ENCODE data around the gene PLA2G2C. TPM values are rescaled to one million over a fixed set of nuclear protein-coding genes. Genes with fewer than 3 reads are reported as not detected.
"Not testable (repeated sequence)": the region's sequence is repeated elsewhere in the genome, so short reads cannot be mapped to it uniquely, and the experiment has no call there.

The PLA2G2C gene
- total RNA-seq, 2 experiments from 2014 or later: not detected

DNA sequence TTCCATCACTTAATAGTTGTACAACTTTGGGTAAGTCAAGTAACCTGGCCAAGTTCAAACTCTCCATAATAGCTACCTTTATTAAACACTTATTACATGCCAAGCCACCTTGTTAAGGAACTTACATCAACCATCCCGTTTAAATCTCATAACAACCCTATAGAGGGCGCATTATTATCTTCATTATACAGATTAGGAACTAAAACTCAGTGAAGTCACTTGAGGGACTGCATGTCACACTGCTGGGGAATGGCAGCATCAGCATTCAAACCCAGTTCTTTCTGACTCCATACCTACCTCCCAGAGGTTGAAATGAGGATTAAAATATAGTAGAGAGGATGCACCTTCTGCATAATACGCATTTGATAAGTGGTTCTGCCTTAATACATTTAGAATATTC lies 47.1 kb upstream of the PLA2G2C start:
- ChIA-PET CTCF (no interaction called here), POLR2A (no interaction called here)
- ATAC-seq (ENCODE audit: poor library complexity) (no peak), DNase-seq (peak in 3 of 14 experiments; percentile 25 to 34 (median 32))
- Mint-ChIP-seq H3K36me3 (ENCODE audit: low read depth) (no peaks in the 10 kb centered on the region), H3K4me3 (no peak overlapping the region), H3K9me3 (no peaks in the 10 kb centered on the region), H3K27me3 (peaks cover 26% of the 10 kb centered on the region), H3K27ac (no peak overlapping the region), H3K4me1 (ENCODE audit: low read depth) (no peaks in the 10 kb centered on the region)
- Histone ChIP-seq H3K9me3 (ENCODE audit: control insufficient read depth in 1 of 2, insufficient read depth in 1 of 2, low read length in 2 of 2) (no peaks in the 10 kb centered on the region), H3K4me1 (ENCODE audit: insufficient read depth, low read length) (no peaks in the 10 kb centered on the region), H3K27ac (ENCODE audit: low read depth in 1 of 2, low read length in 2 of 2) (no peak overlapping the region), H3K36me3 (ENCODE audit: insufficient read depth, low read length) (no peaks in the 10 kb centered on the region), H3K27me3 (ENCODE audit: control insufficient read depth in 1 of 2, insufficient read depth in 2 of 2, low read length in 2 of 2) (peaks cover 13 to 16% of the 10 kb centered on the region in 2 experiments), H3K4me3 (ENCODE audit: low read length) (no peak overlapping the region)
- TF ChIP-seq CTCF (IDR thresholded peaks at IDR 0.05): peak; percentile 44
- intact Hi-C loops (cut with DNase I, micrococcal nuclease): no loop called here

DNA sequence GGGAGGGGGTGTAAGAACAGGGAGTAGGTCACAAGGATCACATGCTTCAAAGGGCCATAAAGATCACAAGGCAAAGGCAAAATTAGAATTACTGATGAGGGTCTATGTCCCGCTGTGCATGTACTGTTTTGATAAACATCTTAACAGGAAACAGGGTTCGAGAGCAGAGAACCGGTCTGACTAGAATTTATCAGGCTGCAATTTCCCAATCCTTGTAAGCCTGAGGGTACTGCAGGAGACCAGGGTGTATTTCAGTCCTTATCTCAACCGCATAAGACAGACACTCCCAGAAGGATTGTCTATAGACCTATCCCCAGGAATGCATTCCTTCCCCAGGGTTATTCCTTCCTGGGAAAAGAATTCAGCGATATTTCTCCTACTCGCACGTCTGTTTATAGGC lies 46.2 kb upstream of the PLA2G2C start:
- peaks cover 33% of the 10 kb centered on the region for H3K27me3 Mint-ChIP-seq
- H3K36me3 Mint-ChIP-seq (ENCODE audit: low read depth); H3K27ac ChIP-seq (ENCODE audit: low read depth in 1 of 2, low read length in 2 of 2); H3K4me3 ChIP-seq (ENCODE audit: low read length); DNase-seq; H3K9me3 ChIP-seq (ENCODE audit: control insufficient read depth in 1 of 2, insufficient read depth in 1 of 2, low read length in 2 of 2); intact Hi-C loops (cut with DNase I, micrococcal nuclease); H3K4me1 ChIP-seq (ENCODE audit: insufficient read depth, low read length); ATAC-seq (ENCODE audit: poor library complexity); H3K36me3 ChIP-seq (ENCODE audit: insufficient read depth, low read length); POLR2A ChIA-PET; H3K9me3 Mint-ChIP-seq; H3K27ac Mint-ChIP-seq; H3K4me3 Mint-ChIP-seq; H3K4me1 Mint-ChIP-seq (ENCODE audit: low read depth); CTCF ChIA-PET: not testable (repeated sequence)
- H3K27me3 ChIP-seq (ENCODE audit: control insufficient read depth in 1 of 2, insufficient read depth in 2 of 2, low read length in 2 of 2): peaks cover 14 to 16% of the 10 kb centered on the region in 2 experiments

DNA sequence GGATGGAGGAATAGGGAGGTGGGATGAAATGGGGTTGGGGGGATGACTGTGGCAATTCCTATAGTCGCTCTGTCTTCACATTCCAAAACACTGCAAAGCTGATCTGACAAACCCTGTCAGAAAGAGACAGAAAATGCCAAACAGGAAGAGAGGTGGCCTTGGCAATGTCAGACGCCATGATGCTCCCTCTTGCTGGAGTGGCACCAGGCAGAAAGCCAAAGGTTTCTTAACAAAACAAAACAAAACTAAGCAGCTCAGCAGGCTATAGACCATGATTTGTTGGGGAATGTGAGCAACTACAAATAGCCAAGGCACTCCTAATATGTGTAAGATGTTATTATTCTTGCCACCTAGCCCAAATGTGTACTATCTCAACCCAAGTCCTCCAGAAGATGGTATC lies 42.9 kb upstream of the PLA2G2C start:
- no peaks in the 10 kb centered on the region for H3K36me3 ChIP-seq (ENCODE audit: insufficient read depth, low read length)
- Mint-ChIP-seq H3K4me3 (no peak overlapping the region), H3K9me3 (no peaks in the 10 kb centered on the region), H3K27me3 (peaks cover 48% of the 10 kb centered on the region), H3K4me1 (ENCODE audit: low read depth) (no peaks in the 10 kb centered on the region), H3K27ac (no peak overlapping the region), H3K36me3 (ENCODE audit: low read depth) (no peaks in the 10 kb centered on the region)
- H3K9me3 ChIP-seq (ENCODE audit: control insufficient read depth in 1 of 2, insufficient read depth in 1 of 2, low read length in 2 of 2): no peaks in the 10 kb centered on the region
- CTCF ChIA-PET: no interaction called here
- TF ChIP-seq CTCF (IDR thresholded peaks at IDR 0.05): no peak
- POLR2A ChIA-PET: no interaction called here
- H3K4me3 ChIP-seq (ENCODE audit: low read length): no peak overlapping the region
- H3K27me3 ChIP-seq (ENCODE audit: control insufficient read depth in 1 of 2, insufficient read depth in 2 of 2, low read length in 2 of 2): peaks cover 19 to 21% of the 10 kb centered on the region in 2 experiments
- intact Hi-C loops (cut with DNase I, micrococcal nuclease): no loop called here
- no peak for DNase-seq
- ATAC-seq (ENCODE audit: poor library complexity): no peak
- H3K27ac ChIP-seq (ENCODE audit: low read depth in 1 of 2, low read length in 2 of 2): no peak overlapping the region
- H3K4me1 ChIP-seq (ENCODE audit: insufficient read depth, low read length): no peaks in the 10 kb centered on the region

- ATAC-seq (ENCODE audit: poor library complexity) (no peak), DNase-seq (no peak)
- Mint-ChIP-seq H3K4me1 (ENCODE audit: low read depth) (no peaks in the 10 kb centered on the region), H3K36me3 (ENCODE audit: low read depth) (no peaks in the 10 kb centered on the region), H3K9me3 (no peaks in the 10 kb centered on the region), H3K4me3 (no peak overlapping the region), H3K27ac (no peak overlapping the region), H3K27me3 (peaks cover 53% of the 10 kb centered on the region)
- TF ChIP-seq CTCF (IDR thresholded peaks at IDR 0.05): no peak
- no peaks in the 10 kb centered on the region for H3K4me1 ChIP-seq (ENCODE audit: insufficient read depth, low read length)
- intact Hi-C loops (cut with DNase I, micrococcal nuclease): no loop called here
- H3K36me3 ChIP-seq (ENCODE audit: insufficient read depth, low read length): no peaks in the 10 kb centered on the region
- POLR2A ChIA-PET: no interaction called here
- no peaks in the 10 kb centered on the region for H3K9me3 ChIP-seq (ENCODE audit: control insufficient read depth in 1 of 2, insufficient read depth in 1 of 2, low read length in 2 of 2)
- CTCF ChIA-PET: no interaction called here
- no peak overlapping the region for H3K4me3 ChIP-seq (ENCODE audit: low read length)
- no peak overlapping the region for H3K27ac ChIP-seq (ENCODE audit: low read depth in 1 of 2, low read length in 2 of 2)
- H3K27me3 ChIP-seq (ENCODE audit: control insufficient read depth in 1 of 2, insufficient read depth in 2 of 2, low read length in 2 of 2): peaks cover 16 to 19% of the 10 kb centered on the region in 2 experiments
These were observed 42.1 kb upstream of the PLA2G2C start for GRCh38 chr1:20228314-20228825.
